ENCODE results near the gene DLG4.

DLG4 gene

DNA sequence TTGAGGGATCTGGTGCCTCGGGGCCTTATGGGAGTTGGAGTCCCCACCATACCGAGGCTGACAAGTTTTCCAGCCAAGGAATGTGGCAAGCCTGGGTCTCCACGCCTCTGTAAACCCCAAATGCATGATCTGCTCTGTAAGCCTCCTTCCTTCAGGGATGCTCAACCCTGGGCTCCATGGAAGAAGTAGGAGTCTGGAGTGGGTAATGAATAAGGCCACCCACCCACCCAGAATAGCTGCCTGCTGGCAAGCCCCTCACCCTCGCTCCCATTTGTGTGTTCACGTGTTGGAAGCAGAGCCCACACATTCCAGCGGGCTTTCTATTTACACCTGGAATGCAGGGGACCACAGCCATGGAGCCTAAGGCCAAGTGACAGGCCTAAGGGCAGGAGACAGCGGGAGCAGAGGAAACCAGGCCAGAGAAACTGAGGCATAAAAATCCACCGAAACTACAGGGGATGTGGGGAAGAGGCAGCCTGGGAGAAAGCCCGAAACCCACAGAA lies 4.4 kb downstream of the DLG4 start:
- Histone ChIP-seq H3K4me1 (ENCODE audit: control insufficient read depth, insufficient read depth, low read length) (peaks cover 11% of the 10 kb centered on the region), H3K36me3 (ENCODE audit: control insufficient read depth in 2 of 2, insufficient read depth in 1 of 2, low read length in 2 of 2) (no peaks in the 10 kb centered on the region), H3K4me3 (ENCODE audit: low read depth, low read length) (no peak overlapping the region), H3K9me3 (ENCODE audit: control insufficient read depth, insufficient read depth, low read depth, low read length) (no peaks in the 10 kb centered on the region), H3K27ac (ENCODE audit: extremely low read depth, low read depth, low read length) (no peak overlapping the region)
- POLR2A ChIA-PET, result interaction anchor here (0.8 to 2.7 kb wide), 8 partner anchors 8 to 642 kb away, joined by 3 to 10 read pairs (median 4); partner anchors contain the start of genes DVL2, GABARAP, NAA38 and PHF23
- CTCF ChIA-PET, result interaction anchor here (1.2 to 2.3 kb wide), 4 partner anchors 8 to 169 kb away, joined by 7 to 12 read pairs (median 9); no protein-coding TSS in a partner anchor
- TF ChIP-seq ZBTB8A (tag by site-specific recombination; IDR thresholded peaks at IDR 0.05), result no peak
- no peak for TF ChIP-seq INSM2 (tag by site-specific recombination; IDR thresholded peaks at IDR 0.05)
- TF ChIP-seq ZNF449 (tag by site-specific recombination; IDR thresholded peaks at IDR 0.05), result no peak
- no peak for TF ChIP-seq ZSCAN4 (tag by site-specific recombination; IDR thresholded peaks at IDR 0.05)
- peak; percentile 96 for TF ChIP-seq ZBTB20 (tag by site-specific recombination; IDR thresholded peaks at IDR 0.05)
- TF ChIP-seq ZSCAN18 (tag by site-specific recombination; IDR thresholded peaks at IDR 0.05), result no peak
- no peak for TF ChIP-seq ZNF549 (tag by site-specific recombination; IDR thresholded peaks at IDR 0.05)
- no peak for TF ChIP-seq ZNF114 (tag by site-specific recombination; IDR thresholded peaks at IDR 0.05)
- TF ChIP-seq ZNF654 (tag by site-specific recombination; IDR thresholded peaks at IDR 0.05; ENCODE audit: low read depth), result no peak
- no peak for TF ChIP-seq SETDB1 (IDR thresholded peaks at IDR 0.05; ENCODE audit: insufficient read length, low read length)
- peak; percentile 70; the same call in 1 of the 2 replicates for TF ChIP-seq ZBTB17 (tag by site-specific recombination; IDR thresholded peaks at IDR 0.05)
- TF ChIP-seq ZNF121 (tag by site-specific recombination; IDR thresholded peaks at IDR 0.05), result no peak
- TF ChIP-seq, protein P1, sequence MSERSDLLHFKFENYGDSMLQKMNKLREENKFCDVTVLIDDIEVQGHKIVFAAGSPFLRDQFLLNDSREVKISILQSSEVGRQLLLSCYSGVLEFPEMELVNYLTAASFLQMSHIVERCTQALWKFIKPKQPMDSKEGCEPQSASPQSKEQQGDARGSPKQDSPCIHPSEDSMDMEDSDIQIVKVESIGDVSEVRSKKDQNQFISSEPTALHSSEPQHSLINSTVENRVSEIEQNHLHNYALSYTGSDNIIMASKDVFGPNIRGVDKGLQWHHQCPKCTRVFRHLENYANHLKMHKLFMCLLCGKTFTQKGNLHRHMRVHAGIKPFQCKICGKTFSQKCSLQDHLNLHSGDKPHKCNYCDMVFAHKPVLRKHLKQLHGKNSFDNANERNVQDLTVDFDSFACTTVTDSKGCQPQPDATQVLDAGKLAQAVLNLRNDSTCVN (tag by site-specific recombination; optimal IDR thresholded peaks at IDR 0.05), result no peak
- TF ChIP-seq ZNF558 (tag by site-specific recombination; IDR thresholded peaks at IDR 0.05), result no peak
- TF ChIP-seq EGR2 (tag by site-specific recombination; IDR thresholded peaks at IDR 0.05; ENCODE audit: low read depth), result peak; percentile 31; the same call in 1 of the 2 replicates
- no peak for TF ChIP-seq MYNN (tag by site-specific recombination; IDR thresholded peaks at IDR 0.05; ENCODE audit: borderline replicate concordance)
- TF ChIP-seq, protein P2, sequence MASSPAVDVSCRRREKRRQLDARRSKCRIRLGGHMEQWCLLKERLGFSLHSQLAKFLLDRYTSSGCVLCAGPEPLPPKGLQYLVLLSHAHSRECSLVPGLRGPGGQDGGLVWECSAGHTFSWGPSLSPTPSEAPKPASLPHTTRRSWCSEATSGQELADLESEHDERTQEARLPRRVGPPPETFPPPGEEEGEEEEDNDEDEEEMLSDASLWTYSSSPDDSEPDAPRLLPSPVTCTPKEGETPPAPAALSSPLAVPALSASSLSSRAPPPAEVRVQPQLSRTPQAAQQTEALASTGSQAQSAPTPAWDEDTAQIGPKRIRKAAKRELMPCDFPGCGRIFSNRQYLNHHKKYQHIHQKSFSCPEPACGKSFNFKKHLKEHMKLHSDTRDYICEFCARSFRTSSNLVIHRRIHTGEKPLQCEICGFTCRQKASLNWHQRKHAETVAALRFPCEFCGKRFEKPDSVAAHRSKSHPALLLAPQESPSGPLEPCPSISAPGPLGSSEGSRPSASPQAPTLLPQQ (tag by site-specific recombination; IDR thresholded peaks at IDR 0.05), result no peak
- peak; percentile 44; the same call in 1 of the 2 replicates for TF ChIP-seq ZNF600 (tag by site-specific recombination; IDR thresholded peaks at IDR 0.05)
- TF ChIP-seq ZNF704 (tag by site-specific recombination; IDR thresholded peaks at IDR 0.05), result no peak
- TF ChIP-seq ZNF555 (tag by site-specific recombination; conservative IDR thresholded peaks at IDR 0.05), result no peak
- TF ChIP-seq ZNF274 (IDR thresholded peaks at IDR 0.05; ENCODE audit: low read length), result no peak
- no peak for TF ChIP-seq ZNF274 (tag by site-specific recombination; IDR thresholded peaks at IDR 0.05; ENCODE audit: borderline replicate concordance)
- TF ChIP-seq KLF17 (tag by site-specific recombination; IDR thresholded peaks at IDR 0.05), result no peak
- no peak for TF ChIP-seq BCL11B (tag by site-specific recombination; IDR thresholded peaks at IDR 0.05; ENCODE audit: low read depth)
- TF ChIP-seq ZNF585B (tag by site-specific recombination; IDR thresholded peaks at IDR 0.05), result no peak
- no peak for TF ChIP-seq ZNF658 (tag by site-specific recombination; IDR thresholded peaks at IDR 0.05)
- TF ChIP-seq ZFP69B (tag by site-specific recombination; IDR thresholded peaks at IDR 0.05), result no peak
- no peak for TF ChIP-seq TRIM28 (IDR thresholded peaks at IDR 0.05; ENCODE audit: borderline replicate concordance, low read length)

Data from HEK293 (cell line).